Liver (tissue), 3 donors: Measurements from ENCODE around the gene DHRS11.

ENCODE experiments used
- CTCF ChIP-seq: fragments of 150-350 bp; IDR thresholded peaks from 2 replicates; pipeline ENCODE4 v1.5.1; 2017; ENCODE audit warnings: improper control_type of control experiment, low read depth, low read length; ENCODE audit not compliant: missing input control
- FOXA1 ChIP-seq: IDR thresholded peaks from 2 replicates; pipeline ENCODE4 v1.6.1; 2016; ENCODE audit warnings: antibody characterized with exemption
- GABPA ChIP-seq, 2 donors: IDR thresholded peaks in 1 of 2; conservative IDR thresholded peaks in 1 of 2; 2 replicates each; pipeline ENCODE4 v1.6.1; 2016; ENCODE audit warnings: antibody characterized with exemption in 2 of 2, mild to moderate bottlenecking in 1 of 2, moderate library complexity in 1 of 2
- HNF4A ChIP-seq, 2 donors: conservative IDR thresholded peaks; 2 replicates each; pipeline ENCODE4 v1.6.1; 2016; ENCODE audit warnings: antibody characterized with exemption in 2 of 2, mild to moderate bottlenecking in 2 of 2
- JUND ChIP-seq, 2 donors: IDR thresholded peaks; 2 replicates each; pipeline ENCODE4 v1.6.1; 2016; ENCODE audit warnings: antibody characterized with exemption in 2 of 2
- RAD21 ChIP-seq, 2 donors: IDR thresholded peaks; 2 replicates each; pipeline ENCODE4 v1.6.1; 2016; ENCODE audit warnings: antibody characterized with exemption in 2 of 2, mild to moderate bottlenecking in 2 of 2
- RXRA ChIP-seq, 2 donors: IDR thresholded peaks; 2 replicates each; pipeline ENCODE4 v1.6.1; 2017 to 2018; ENCODE audit warnings: antibody characterized with exemption in 2 of 2, mild to moderate bottlenecking in 1 of 2
- TAF1 ChIP-seq: conservative IDR thresholded peaks from 2 replicates; pipeline ENCODE4 v1.6.1; 2016; ENCODE audit warnings: antibody characterized with exemption, mild to moderate bottlenecking
- YY1 ChIP-seq: IDR thresholded peaks from 2 replicates; pipeline ENCODE4 v1.6.1; 2016; ENCODE audit warnings: antibody characterized with exemption, mild to moderate bottlenecking
- TF ChIP-seq, protein P1 (sequence below): IDR thresholded peaks from 2 replicates; pipeline ENCODE4 v1.6.1; 2016; ENCODE audit warnings: antibody characterized with exemption, mild to moderate bottlenecking
- TF ChIP-seq, protein P2 (sequence below): IDR thresholded peaks from 2 replicates; pipeline ENCODE4 v1.6.1; 2016; ENCODE audit warnings: antibody characterized with exemption
- donor health status: healthy.
- donor health status: healthy.

- TF ChIP-seq CTCF, result no peak
- no peak for TF ChIP-seq FOXA1
- TF ChIP-seq TAF1, result no peak
- TF ChIP-seq RXRA (IDR thresholded peaks at IDR 0.05), result no peak
- no peak for TF ChIP-seq JUND (IDR thresholded peaks at IDR 0.05)
- no peak for TF ChIP-seq YY1
- TF ChIP-seq, protein P1, sequence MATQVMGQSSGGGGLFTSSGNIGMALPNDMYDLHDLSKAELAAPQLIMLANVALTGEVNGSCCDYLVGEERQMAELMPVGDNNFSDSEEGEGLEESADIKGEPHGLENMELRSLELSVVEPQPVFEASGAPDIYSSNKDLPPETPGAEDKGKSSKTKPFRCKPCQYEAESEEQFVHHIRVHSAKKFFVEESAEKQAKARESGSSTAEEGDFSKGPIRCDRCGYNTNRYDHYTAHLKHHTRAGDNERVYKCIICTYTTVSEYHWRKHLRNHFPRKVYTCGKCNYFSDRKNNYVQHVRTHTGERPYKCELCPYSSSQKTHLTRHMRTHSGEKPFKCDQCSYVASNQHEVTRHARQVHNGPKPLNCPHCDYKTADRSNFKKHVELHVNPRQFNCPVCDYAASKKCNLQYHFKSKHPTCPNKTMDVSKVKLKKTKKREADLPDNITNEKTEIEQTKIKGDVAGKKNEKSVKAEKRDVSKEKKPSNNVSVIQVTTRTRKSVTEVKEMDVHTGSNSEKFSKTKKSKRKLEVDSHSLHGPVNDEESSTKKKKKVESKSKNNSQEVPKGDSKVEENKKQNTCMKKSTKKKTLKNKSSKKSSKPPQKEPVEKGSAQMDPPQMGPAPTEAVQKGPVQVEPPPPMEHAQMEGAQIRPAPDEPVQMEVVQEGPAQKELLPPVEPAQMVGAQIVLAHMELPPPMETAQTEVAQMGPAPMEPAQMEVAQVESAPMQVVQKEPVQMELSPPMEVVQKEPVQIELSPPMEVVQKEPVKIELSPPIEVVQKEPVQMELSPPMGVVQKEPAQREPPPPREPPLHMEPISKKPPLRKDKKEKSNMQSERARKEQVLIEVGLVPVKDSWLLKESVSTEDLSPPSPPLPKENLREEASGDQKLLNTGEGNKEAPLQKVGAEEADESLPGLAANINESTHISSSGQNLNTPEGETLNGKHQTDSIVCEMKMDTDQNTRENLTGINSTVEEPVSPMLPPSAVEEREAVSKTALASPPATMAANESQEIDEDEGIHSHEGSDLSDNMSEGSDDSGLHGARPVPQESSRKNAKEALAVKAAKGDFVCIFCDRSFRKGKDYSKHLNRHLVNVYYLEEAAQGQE, result no peak
- no peak for TF ChIP-seq RAD21 (IDR thresholded peaks at IDR 0.05)
- TF ChIP-seq GABPA (IDR thresholded peaks at IDR 0.05 in 1 of 2, conservative IDR thresholded peaks at IDR 0.05 in 1 of 2), result no peak
- TF ChIP-seq HNF4A (conservative IDR thresholded peaks at IDR 0.05), result no peak
- TF ChIP-seq, protein P2, sequence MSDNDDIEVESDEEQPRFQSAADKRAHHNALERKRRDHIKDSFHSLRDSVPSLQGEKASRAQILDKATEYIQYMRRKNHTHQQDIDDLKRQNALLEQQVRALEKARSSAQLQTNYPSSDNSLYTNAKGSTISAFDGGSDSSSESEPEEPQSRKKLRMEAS, result no peak
Measured at GRCh38 chr17:36614933-36615332, 23.3 kb downstream of the DHRS11 start.
